Adrenal gland (tissue), 12 donors: Measurements from ENCODE around the gene SRXN1. TPM values are rescaled to one million over a fixed set of nuclear protein-coding genes. Genes with fewer than 3 reads are reported as not detected.

Experiments
- DNase-seq, 7 donors: peaks; one replicate each; pipeline ENCODE4 v3.0.0-alpha.2; 2019 to 2020
- H3K27ac ChIP-seq, 5 donors: fragments of 200-600 bp; sonication (generic) in 4 of 5; 1 replicate in 3 of 5; 2 replicates in 2 of 5; pipeline versions ENCODE4 v1.5.1 to v1.8.0; 2016 to 2020; ENCODE audit warnings: mild to moderate bottlenecking in 1 of 5
- H3K27me3 ChIP-seq: fragments of 200-600 bp; 2 replicates; pipeline ENCODE4 v1.8.0; 2021
- H3K36me3 ChIP-seq, 2 donors: fragments of 200-600 bp; replicated peaks in 1 of 2; 1 replicate in 1 of 2; 2 replicates in 1 of 2; pipeline versions ENCODE4 v1.5.1 to v1.8.0; 2018 to 2022
- H3K4me1 ChIP-seq, 2 donors: fragments of 200-600 bp; replicated peaks in 1 of 2; 1 replicate in 1 of 2; 2 replicates in 1 of 2; pipeline versions ENCODE4 v1.5.1 to v1.8.0; 2018 to 2021
- H3K4me3 ChIP-seq, 4 donors: fragments of 200-600 bp; sonication (generic) in 3 of 4; one replicate each; pipeline ENCODE4 v1.5.1; 2016 to 2018
- H3K9me3 ChIP-seq, 3 donors: fragments of 200-600 bp; sonication (generic) in 1 of 3; replicated peaks in 1 of 3; 1 replicate in 2 of 3; 2 replicates in 1 of 3; pipeline versions ENCODE4 v1.5.1 to v1.8.0; 2016 to 2021
- POLR2A ChIP-seq, 2 donors: fragments of 450-650 bp; IDR thresholded peaks; one replicate each; pipeline ENCODE4 v1.6.1; 2017; ENCODE audit warnings: antibody characterized with exemption in 2 of 2, mild to moderate bottlenecking in 2 of 2, moderate library complexity in 1 of 2
- WGBS, 4 donors: extraction: QIAGEN DNeasy Blood & Tissue Kit in 2 of 4; methylation state at CpG; one replicate each; pipeline versions ENCODE4 v1.1.5 to v1.1.7; 2013 to 2017; 5-methylcytosine and 5-hydroxymethylcytosine counted together
- intact Hi-C, 2 donors: fragments of 100-400 bp; cut with DNase I; formaldehyde crosslinking; loops; one replicate each; pipeline versions ENCODE4 v1.14.1 to v1.15.0; 2022 to 2023
- polyA plus RNA-seq, 3 donors: library from polyadenylated mRNA; stranded (reverse); fragments of 200-250 nt in 2 of 3; fragments of 350-450 nt in 1 of 3; fragmentation: Illumina TruSeq in 1 of 3; extraction: RNeasy Lipid Tissue Mini Kit (QIAGEN cat#74804) in 1 of 3; gene quantifications; one replicate each; pipeline ENCODE4 v1.2.3, GENCODE V29; 2013 to 2014
- total RNA-seq, 9 donors: library from RNA; depleted of rRNA in 4 of 9; stranded (reverse); fragments of >200 nt in 4 of 9; fragments of 120-200 nt in 1 of 9; fragmentation: NEBNext Ultra II Directional in 1 of 9; extraction: Animal tissue kit (Norgen Biotek cat#: 25700) in 1 of 9; gene quantifications; one replicate each; pipeline versions ENCODE4 v1.1.0 to v1.2.4, GENCODE V29; 2013 to 2023
- TF ChIP-seq, protein P1 (sequence below), 6 experiments: fragments of 450-650 bp in 4 of 6; fragments of 200-600 bp in 2 of 6; sonication (generic) in 1 of 6; IDR thresholded peaks; 1 replicate in 5 of 6; 2 replicates in 1 of 6; pipeline versions ENCODE4 v1.5.1 to v1.8.0; 2016 to 2021; ENCODE audit warnings: antibody characterized with exemption in 6 of 6, mild to moderate bottlenecking in 2 of 6, moderate library complexity in 1 of 6
- donor health status: healthy with polysubstance abuse.
- donor health status: Bipolar disorder and iron deficiency.
- donor health status: DM: yes; HTN: yes; CAD: no.
- donor health status: DM: no; HTN: no; CAD: no.
- donor health status: DM: no; HTN: no; CAD: no.
- donor health status: DM: yes; HTN: yes; CAD: no.

Gene SRXN1
- total and polyA plus RNA-seq, 12 donors: 19.1 to 203 (median 67.6) TPM

DNA sequence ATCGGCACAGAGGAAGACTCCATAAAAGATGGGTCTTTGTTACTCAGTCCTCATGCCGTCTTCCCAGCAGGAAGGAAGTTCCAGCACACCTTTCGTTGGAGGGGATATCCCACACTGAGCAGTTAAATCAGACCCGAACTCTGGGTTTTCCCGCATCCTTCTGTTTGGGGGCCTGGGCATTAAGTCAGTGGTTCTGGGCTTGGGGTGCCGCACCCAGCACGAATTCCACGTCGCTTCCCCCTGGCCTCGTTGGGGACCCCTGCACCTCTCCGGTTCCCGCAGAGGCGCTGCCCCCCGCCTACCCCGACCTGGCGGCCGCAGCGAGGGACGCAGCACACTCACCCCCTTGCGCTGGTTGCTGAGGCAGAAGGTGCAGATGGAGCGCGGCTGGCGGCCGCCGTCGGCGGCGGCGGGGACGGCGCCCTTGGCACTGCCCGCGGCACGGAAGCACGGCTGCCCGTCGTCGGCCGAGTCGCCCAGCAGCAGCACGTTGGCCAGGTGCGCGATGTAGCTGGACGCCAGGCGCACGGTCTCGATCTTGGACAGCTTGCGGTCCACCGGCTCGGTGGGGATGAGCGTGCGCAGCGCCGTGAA is 43.5 kb downstream of the SRXN1 start:
- Histone ChIP-seq H3K36me3 (no peaks in the 10 kb centered on the region), H3K27ac (no peak overlapping the region), H3K27me3 (peaks cover 35% of the 10 kb centered on the region), H3K4me3 (peak overlapping the region in 1 of 4 donors; percentile 17), H3K4me1 (no peaks in the 10 kb centered on the region), H3K9me3 (no peaks in the 10 kb centered on the region)
- no peak for DNase-seq
- intact Hi-C loops: no loop called here
- WGBS, 4 donors: 8 to 32% (median 11%) methylated on average over 8 to 53 of the region's 54 CpGs
- no peak for TF ChIP-seq POLR2A (IDR thresholded peaks at IDR 0.05)
- TF ChIP-seq, protein P1, sequence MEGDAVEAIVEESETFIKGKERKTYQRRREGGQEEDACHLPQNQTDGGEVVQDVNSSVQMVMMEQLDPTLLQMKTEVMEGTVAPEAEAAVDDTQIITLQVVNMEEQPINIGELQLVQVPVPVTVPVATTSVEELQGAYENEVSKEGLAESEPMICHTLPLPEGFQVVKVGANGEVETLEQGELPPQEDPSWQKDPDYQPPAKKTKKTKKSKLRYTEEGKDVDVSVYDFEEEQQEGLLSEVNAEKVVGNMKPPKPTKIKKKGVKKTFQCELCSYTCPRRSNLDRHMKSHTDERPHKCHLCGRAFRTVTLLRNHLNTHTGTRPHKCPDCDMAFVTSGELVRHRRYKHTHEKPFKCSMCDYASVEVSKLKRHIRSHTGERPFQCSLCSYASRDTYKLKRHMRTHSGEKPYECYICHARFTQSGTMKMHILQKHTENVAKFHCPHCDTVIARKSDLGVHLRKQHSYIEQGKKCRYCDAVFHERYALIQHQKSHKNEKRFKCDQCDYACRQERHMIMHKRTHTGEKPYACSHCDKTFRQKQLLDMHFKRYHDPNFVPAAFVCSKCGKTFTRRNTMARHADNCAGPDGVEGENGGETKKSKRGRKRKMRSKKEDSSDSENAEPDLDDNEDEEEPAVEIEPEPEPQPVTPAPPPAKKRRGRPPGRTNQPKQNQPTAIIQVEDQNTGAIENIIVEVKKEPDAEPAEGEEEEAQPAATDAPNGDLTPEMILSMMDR (IDR thresholded peaks at IDR 0.05): no peak

DNA sequence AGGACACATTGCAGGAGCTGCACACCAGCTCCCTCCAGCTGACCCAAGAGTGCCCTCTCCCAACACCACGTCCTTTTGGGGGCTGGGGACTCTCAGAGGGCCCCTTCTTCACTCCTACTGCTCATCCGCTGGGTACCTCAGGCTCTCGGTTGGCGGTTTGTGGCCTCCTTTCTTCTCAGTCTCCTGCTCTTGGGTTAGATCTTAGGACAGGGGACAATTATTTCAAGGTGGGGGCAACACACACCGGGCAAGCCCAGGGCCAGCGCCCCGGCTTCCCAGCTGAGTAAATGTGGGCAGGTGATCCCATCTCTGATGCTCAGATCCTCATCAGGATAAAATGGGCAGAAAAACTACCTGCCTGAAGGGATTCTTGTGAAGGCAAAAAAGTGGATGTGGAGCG is 44.0 kb downstream of the SRXN1 start:
- Histone ChIP-seq H3K27me3 (peaks cover 35% of the 10 kb centered on the region), H3K27ac (no peak overlapping the region), H3K4me3 (no peak overlapping the region), H3K4me1 (no peaks in the 10 kb centered on the region), H3K36me3 (no peaks in the 10 kb centered on the region), H3K9me3 (no peaks in the 10 kb centered on the region)
- TF ChIP-seq POLR2A (IDR thresholded peaks at IDR 0.05): no peak
- TF ChIP-seq, protein P1 (IDR thresholded peaks at IDR 0.05): no peak
- intact Hi-C loops: no loop called here
- WGBS, 4 donors: 73 to 84% (median 77%) methylated on average over 5 to 8 of the region's 8 CpGs
- DNase-seq: no peak

DNA sequence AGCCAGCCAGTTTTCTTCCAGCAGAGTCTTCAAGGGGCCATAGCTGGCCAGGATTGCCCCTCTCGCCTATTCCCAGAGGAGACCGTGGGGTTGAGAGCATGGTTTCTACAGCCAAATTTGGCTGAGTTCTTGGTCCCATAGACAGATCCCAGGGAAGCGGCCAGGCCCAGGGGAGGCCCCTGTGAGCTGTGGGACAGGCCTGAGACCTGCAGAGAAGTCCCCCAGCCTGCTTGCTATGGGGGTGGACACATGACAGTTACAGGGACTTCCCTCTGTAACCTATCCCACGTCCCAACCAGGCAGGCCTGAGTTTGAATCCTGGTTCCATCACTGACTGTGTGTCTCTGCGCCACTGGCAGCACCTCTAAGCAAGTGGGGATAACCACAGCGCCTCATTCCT is 45.5 kb downstream of the SRXN1 start:
- peaks cover 31% of the 10 kb centered on the region for H3K27me3 ChIP-seq
- H3K9me3 ChIP-seq: no peaks in the 10 kb centered on the region
- DNase-seq: no peak
- no peaks in the 10 kb centered on the region for H3K36me3 ChIP-seq
- H3K27ac ChIP-seq: no peak overlapping the region
- 83 to 100% (median 91%) methylated on average over 4 to 6 of the region's 6 CpGs for WGBS, 4 donors
- TF ChIP-seq, protein P1 (IDR thresholded peaks at IDR 0.05): no peak
- no peak for TF ChIP-seq POLR2A (IDR thresholded peaks at IDR 0.05)
- H3K4me3 ChIP-seq: no peak overlapping the region
- intact Hi-C loops: no loop called here
- no peaks in the 10 kb centered on the region for H3K4me1 ChIP-seq

DNA sequence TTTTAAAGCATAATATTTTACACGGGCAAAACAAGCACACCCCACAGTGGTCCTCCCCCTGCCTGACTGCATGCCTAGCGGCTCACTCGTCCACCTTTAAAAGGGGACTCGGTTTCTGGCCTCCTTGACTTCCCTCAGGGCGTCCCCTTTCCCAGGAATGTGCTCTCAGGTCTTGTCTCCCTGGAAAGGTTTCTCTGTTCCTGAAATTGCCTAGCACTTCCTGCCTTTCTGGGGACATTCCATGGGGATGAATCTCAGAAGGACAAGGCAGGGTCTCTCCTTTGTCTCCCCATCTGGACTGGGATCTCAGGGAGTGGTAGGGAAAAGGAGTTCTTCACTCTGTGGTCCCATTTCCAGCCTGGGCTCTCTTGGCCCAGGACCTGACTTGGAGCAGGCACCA is 47.8 kb downstream of the SRXN1 start:
- TF ChIP-seq POLR2A (IDR thresholded peaks at IDR 0.05): no peak
- TF ChIP-seq, protein P1 (IDR thresholded peaks at IDR 0.05): no peak
- Histone ChIP-seq H3K4me1 (peaks cover 0 to 8% of the 10 kb centered on the region in 2 donors), H3K9me3 (no peaks in the 10 kb centered on the region), H3K27me3 (peaks cover 17% of the 10 kb centered on the region), H3K4me3 (no peak overlapping the region), H3K36me3 (no peaks in the 10 kb centered on the region), H3K27ac (no peak overlapping the region)
- intact Hi-C loops: no loop called here
- DNase-seq: no peak
- 56 to 78% (median 71%) methylated on average over 5 of the region's 5 CpGs for WGBS, 4 donors
